IMR-90 (cell line): Measurements from ENCODE around the gene ARL4A.
A peak's percentile ranks its signal among the peaks of the same experiment; 100 is the strongest.

Experiments
- BHLHE40 ChIP-seq: fragments of 150-350 bp; IDR thresholded peaks from 2 replicates; pipeline ENCODE4 v1.6.1; 2016; ENCODE audit warnings: mild to moderate bottlenecking, low read depth, low read length
- CTCF ChIP-seq: conservative IDR thresholded peaks from 2 replicates; pipeline ENCODE4 v1.5.1; 2012; ENCODE audit warnings: mild to moderate bottlenecking, low read depth, low read length, improper control_type of control experiment
- MAFK ChIP-seq: IDR thresholded peaks from 2 replicates; pipeline ENCODE4 v1.6.1; 2012; ENCODE audit warnings: low read depth, low read length, improper control_type of control experiment
- MXI1 ChIP-seq: IDR thresholded peaks from 2 replicates; pipeline ENCODE4 v1.6.1; 2012; ENCODE audit warnings: low read depth, mild to moderate bottlenecking, low read length, moderate library complexity, borderline replicate concordance
- POLR2A ChIP-seq: IDR thresholded peaks from 2 replicates; pipeline ENCODE4 v1.6.1; 2012; ENCODE audit warnings: mild to moderate bottlenecking, low read depth, low read length
- RFX5 ChIP-seq: IDR thresholded peaks from 2 replicates; pipeline ENCODE4 v1.8.0; 2012; ENCODE audit warnings: low read depth, mild to moderate bottlenecking, low read length, moderate library complexity
- USF2 ChIP-seq: fragments of 150-350 bp; IDR thresholded peaks from 2 replicates; pipeline ENCODE4 v1.6.1; 2017; ENCODE audit warnings: mild to moderate bottlenecking, antibody characterized with exemption, low read length, low read depth

- TF ChIP-seq POLR2A (no peak), RFX5 (no peak), CTCF (no peak), MXI1 (no peak), BHLHE40 (peak; percentile 88), MAFK (no peak), USF2 (peak; percentile 45)
Observed at GRCh38 chr7:12647364-12648219, 39.8 kb upstream of the ARL4A start.
